HG02610 (cell line): ENCODE results near the gene NPPC.
"Not testable (repeated sequence)": the region's sequence is repeated elsewhere in the genome, so short reads cannot be mapped to it uniquely, and the experiment has no call there.

Experiments
- ATAC-seq: cut with Tn5 transposase; IDR thresholded peaks from one replicate; pipeline ENCODE4 v1.9.1; 2021; ENCODE audit warnings: mild to moderate bottlenecking, moderate library complexity; ENCODE audit not compliant: unreplicated experiment

NPPC gene

GRCh38 chr2:231926180-231926741 is at the start of gene NPPC:
TSS of gene NPPC (minus strand) at chr2:231926396. CDS start at chr2:231926249, 147 bp downstream.
- ATAC-seq, result peak; percentile 61

- ATAC-seq, result no peak
Measured at GRCh38 chr2:231975001-231975400, 48.8 kb upstream of the NPPC start.

GRCh38 chr2:231970461-231970860 is 44.3 kb upstream of the NPPC start:
- ATAC-seq, result no peak

- no peak for ATAC-seq
Measured at GRCh38 chr2:231968820-231969219, 42.6 kb upstream of the NPPC start.

- ATAC-seq, result no peak
Measured at GRCh38 chr2:231966886-231967285, 40.7 kb upstream of the NPPC start.

- no peak for ATAC-seq
Measured at GRCh38 chr2:231965102-231965501, 38.9 kb upstream of the NPPC start.

- peak; percentile 91 for ATAC-seq
Measured at GRCh38 chr2:231961349-231962166, 35.4 kb upstream of the NPPC start, which contains the start of gene DIS3L2. TSS of gene DIS3L2 (plus strand) at chr2:231961713. CDS start at chr2:232014928, 53,215 bp downstream.

- peak; percentile 27 for ATAC-seq
Measured at GRCh38 chr2:231960810-231961348, 34.7 kb upstream of the NPPC start.

- no peak for ATAC-seq
Measured at GRCh38 chr2:231957913-231958763, 31.9 kb upstream of the NPPC start.

GRCh38 chr2:231955758-231956472 is 29.7 kb upstream of the NPPC start:
- ATAC-seq, result no peak

- ATAC-seq, result no peak
Measured at GRCh38 chr2:231951452-231952035, 25.3 kb upstream of the NPPC start.

GRCh38 chr2:231947694-231948093 is 21.5 kb upstream of the NPPC start:
- no peak for ATAC-seq

- ATAC-seq, result not testable (repeated sequence)
Measured at GRCh38 chr2:231947112-231947511, 20.9 kb upstream of the NPPC start.

GRCh38 chr2:231946241-231946814 is 20.1 kb upstream of the NPPC start:
- no peak for ATAC-seq

- no peak for ATAC-seq
Measured at GRCh38 chr2:231942180-231942579, 16.0 kb upstream of the NPPC start.

- ATAC-seq, result no peak
Measured at GRCh38 chr2:231941673-231942072, 15.5 kb upstream of the NPPC start.

- no peak for ATAC-seq
Measured at GRCh38 chr2:231940795-231941194, 14.6 kb upstream of the NPPC start.

- ATAC-seq, result no peak
Measured at GRCh38 chr2:231939022-231939421, 12.8 kb upstream of the NPPC start.

- no peak for ATAC-seq
Measured at GRCh38 chr2:231937057-231937456, 10.9 kb upstream of the NPPC start.

- ATAC-seq, result no peak
Measured at GRCh38 chr2:231936491-231936890, 10.3 kb upstream of the NPPC start.
